Fibroblast of pulmonary artery (primary cell): ENCODE measurements around the gene MITF.

ENCODE experiments used
- DNase-seq: peaks from one replicate; pipeline ENCODE4 v3.0.0-alpha.2; 2010; ENCODE audit warnings: low read depth
- H3K4me3 ChIP-seq: replicated peaks from 2 replicates; pipeline ENCODE4 v1.5.1; 2011; ENCODE audit warnings: low read depth, mild to moderate bottlenecking, control low read depth, low read length, moderate library complexity
- TF ChIP-seq, protein P1 (sequence below): IDR thresholded peaks from 2 replicates; pipeline ENCODE4 v1.5.1; 2011; ENCODE audit warnings: mild to moderate bottlenecking, control low read depth, low read length, inconsistent platforms; ENCODE audit errors: missing control alignments

MITF gene

DNA sequence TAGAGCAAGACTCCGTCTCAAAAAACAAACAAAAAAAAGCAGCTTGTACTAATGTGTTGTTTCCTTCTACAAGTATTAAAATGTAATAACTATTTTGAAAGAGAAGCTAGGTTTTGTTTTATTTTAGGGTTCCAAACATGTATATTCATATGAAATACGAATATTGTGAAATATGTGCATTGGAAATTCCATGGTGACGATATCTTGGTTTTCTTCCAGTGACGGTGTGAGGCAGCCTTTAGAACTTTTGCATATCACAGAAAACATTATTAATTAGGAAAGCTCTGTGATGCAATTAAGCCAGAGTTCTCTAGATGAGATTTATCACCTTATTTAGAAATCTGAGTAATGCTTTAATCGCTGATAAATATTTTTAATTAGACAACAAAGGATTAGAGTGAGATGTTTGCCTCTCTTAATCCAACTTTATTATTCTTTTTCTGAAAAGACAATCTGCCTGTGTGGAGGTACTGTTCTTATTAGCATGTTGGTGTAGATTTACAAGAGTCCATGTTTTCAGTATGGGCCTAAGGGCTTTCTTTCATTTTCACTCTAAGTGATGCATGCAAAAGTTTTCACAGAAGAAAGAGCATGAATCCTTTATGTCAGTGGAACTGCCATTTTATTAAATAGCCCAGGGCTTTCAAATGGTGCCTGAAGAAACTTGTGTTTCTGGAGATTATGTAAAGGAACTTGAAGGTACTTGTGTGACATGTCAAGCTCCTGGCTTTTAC, 222.6 kb downstream of the MITF start:
- no peak overlapping the region for H3K4me3 ChIP-seq
- no peak for DNase-seq
- TF ChIP-seq, protein P1, sequence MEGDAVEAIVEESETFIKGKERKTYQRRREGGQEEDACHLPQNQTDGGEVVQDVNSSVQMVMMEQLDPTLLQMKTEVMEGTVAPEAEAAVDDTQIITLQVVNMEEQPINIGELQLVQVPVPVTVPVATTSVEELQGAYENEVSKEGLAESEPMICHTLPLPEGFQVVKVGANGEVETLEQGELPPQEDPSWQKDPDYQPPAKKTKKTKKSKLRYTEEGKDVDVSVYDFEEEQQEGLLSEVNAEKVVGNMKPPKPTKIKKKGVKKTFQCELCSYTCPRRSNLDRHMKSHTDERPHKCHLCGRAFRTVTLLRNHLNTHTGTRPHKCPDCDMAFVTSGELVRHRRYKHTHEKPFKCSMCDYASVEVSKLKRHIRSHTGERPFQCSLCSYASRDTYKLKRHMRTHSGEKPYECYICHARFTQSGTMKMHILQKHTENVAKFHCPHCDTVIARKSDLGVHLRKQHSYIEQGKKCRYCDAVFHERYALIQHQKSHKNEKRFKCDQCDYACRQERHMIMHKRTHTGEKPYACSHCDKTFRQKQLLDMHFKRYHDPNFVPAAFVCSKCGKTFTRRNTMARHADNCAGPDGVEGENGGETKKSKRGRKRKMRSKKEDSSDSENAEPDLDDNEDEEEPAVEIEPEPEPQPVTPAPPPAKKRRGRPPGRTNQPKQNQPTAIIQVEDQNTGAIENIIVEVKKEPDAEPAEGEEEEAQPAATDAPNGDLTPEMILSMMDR: no peak

DNA sequence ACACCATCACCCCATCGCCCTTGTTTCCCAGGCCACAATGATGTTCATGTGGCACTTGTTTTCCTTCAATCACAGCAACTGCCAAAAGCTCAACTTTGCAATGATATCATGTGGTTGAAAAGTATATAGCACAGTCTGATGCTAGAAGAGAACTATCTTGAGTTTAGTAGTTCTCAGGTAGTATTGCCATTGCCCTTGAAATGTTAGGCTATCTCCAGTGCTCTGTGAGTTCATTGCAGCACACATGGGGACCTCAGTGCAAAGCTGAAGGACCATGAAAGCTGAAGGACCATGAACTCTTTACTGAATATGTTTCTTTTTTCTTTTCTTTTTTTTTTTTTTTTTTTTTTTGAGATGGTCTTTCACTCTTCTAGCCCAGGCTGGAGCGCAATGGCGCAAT, 224.4 kb downstream of the MITF start:
- TF ChIP-seq, protein P1: no peak
- no peak for DNase-seq
- H3K4me3 ChIP-seq: no peak overlapping the region

- no peak overlapping the region for H3K4me3 ChIP-seq
- DNase-seq: no peak
- TF ChIP-seq, protein P1: no peak
Measured at GRCh38 chr3:69967156-69967555, 227.9 kb downstream of the MITF start.

DNA sequence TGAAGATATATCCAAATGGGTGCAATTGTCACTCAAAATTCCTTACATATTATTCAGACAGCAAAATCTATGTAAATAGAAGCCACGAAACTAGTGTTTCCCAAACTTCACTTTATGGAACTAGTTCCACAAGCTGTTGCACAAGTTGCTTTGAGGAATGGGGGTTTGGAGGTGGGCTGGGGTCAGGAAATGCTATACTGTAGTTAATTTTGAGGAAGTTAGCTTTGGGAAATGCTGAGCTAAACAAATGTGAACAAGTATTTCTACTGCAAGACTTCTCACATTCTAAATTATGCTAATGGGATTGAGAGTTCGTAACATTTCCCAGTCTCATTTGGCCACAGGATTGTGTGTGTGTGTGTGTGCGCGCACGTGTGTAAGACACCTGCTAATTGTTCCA, 231.6 kb downstream of the MITF start:
- TF ChIP-seq, protein P1: no peak
- H3K4me3 ChIP-seq: no peak overlapping the region
- DNase-seq: no peak

DNA sequence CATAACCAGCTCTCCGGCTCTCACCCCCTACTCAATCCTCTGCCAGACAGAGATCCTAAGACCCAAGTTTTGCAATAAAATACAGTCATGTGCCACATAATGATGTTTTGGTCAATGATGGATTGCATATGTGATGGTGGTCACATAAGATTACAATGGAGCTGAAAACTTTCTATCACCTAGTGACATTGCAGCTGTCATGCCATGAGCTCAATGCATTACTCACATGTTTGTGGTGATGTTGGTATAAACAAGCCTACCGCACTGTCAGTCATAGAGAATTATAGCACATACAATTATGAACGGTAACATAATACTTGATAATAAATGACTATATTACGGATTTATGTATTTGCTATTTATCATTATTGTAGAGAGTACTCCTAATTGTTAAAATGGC, 233.4 kb downstream of the MITF start:
- no peak for DNase-seq
- no peak overlapping the region for H3K4me3 ChIP-seq
- TF ChIP-seq, protein P1: no peak

- no peak overlapping the region for H3K4me3 ChIP-seq
- no peak for DNase-seq
- TF ChIP-seq, protein P1: no peak
Measured at GRCh38 chr3:69976021-69976420, 236.8 kb downstream of the MITF start.
